ENCODE measurements around the gene UCKL1.
"Not testable (repeated sequence)": the region's sequence is repeated elsewhere in the genome, so short reads cannot be mapped to it uniquely, and the experiment has no call there.

UCKL1 gene

DNA sequence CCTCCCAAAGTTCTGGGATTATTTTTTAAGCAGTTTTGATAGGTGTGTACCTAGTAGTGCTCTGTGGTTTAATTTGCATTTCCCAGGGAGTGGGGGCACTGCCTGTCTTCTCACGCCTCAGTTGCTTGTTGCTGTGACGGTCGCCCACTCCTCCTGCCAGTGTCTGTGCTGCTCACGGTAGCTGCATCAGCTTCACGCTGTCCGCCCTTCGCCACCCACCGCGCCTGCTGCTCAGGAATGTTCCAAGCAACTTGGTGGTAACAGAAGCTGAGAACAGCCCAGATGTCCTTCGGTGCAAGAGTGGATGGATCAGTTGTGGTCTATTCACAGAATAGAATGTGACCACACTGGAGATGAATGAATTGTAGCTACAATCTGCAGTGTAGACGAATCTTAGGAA, 38.4 kb downstream of the UCKL1 start:
- no peak for DNase-seq

DNA sequence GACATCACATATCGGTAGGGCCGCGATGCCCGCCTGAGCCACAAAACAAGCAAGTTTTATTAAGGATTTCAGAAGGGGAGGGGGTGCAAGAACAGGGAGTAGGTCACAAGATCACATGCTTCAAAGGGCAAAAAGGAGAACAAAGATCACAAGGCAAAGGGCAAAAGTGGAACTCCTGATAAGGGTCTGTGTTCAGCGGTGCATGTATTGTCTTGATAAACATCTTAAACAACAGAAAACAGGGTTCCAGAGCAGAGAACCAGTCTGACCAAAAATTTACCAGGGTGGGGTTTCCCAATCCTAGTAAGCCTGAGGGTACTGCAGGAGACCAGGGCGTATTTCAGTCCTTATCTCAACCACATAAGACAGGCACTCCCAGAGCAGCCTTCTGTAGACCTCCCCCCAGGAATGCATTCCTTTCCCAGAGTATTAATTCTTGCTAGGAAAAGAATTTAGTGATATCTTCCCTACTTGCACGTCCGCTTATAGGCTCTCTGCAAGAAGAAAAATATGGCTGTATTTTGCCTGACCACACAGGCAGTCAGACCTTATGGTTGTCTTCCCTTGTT, 39.8 kb downstream of the UCKL1 start:
- DNase-seq: not testable (repeated sequence)

GRCh38 chr20:63915471-63915870, 40.7 kb downstream of the UCKL1 start:
- DNase-seq: no peak

DNA sequence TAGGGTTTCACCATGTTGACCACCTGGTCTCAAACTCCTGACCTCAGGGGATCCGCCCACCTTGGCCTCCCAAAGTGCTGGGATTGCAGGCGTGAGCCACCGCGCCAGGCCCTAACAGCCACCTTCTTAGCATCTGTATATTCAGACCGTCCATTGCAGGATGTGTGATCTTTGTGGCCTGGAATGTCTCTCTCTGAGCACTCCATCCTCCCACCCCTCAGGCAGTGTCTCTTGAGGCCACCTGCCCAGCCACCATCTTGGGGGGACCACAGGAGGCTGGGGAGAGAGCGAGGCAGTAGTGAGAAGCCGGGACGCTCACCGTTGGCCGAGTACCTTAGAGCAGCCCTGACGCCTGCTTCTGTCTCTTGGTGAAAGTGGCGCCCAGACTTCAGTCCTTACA, 42.4 kb downstream of the UCKL1 start:
- DNase-seq: no peak

GRCh38 chr20:63911176-63911575, 45.0 kb downstream of the UCKL1 start:
- no peak for DNase-seq

DNA sequence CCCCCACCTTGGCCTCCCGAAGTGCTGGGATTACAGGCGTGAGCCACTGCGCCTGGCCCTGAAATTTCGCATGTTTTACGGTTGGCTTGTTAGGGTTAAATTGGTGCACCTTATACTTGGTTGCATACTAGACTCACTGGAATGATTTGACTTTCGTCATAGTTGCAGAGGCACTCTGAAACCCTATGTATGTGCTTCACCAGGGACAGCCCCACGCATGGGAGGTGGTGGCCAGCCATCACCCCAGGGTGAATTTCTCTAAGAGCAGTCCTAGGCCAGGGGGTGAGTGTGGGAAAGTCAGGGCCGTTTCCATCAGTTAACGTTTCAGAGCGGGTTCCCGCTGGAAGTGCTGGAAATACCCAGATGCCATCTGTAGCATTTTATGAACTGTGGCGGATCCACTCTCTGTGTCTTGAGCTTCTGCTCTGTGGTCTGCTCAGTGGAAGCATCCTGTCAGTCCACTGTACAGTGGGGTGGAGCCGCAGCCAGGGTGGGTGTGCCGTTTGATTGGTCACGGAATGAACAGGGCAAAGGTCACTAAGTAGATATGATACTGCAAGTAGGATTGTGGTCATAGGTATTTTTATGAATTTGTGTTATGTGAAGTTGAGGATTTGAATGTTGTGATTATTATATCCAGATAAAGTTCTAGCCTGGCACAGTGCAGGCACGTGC, 48.1 kb downstream of the UCKL1 start:
- no peak for DNase-seq

DNA sequence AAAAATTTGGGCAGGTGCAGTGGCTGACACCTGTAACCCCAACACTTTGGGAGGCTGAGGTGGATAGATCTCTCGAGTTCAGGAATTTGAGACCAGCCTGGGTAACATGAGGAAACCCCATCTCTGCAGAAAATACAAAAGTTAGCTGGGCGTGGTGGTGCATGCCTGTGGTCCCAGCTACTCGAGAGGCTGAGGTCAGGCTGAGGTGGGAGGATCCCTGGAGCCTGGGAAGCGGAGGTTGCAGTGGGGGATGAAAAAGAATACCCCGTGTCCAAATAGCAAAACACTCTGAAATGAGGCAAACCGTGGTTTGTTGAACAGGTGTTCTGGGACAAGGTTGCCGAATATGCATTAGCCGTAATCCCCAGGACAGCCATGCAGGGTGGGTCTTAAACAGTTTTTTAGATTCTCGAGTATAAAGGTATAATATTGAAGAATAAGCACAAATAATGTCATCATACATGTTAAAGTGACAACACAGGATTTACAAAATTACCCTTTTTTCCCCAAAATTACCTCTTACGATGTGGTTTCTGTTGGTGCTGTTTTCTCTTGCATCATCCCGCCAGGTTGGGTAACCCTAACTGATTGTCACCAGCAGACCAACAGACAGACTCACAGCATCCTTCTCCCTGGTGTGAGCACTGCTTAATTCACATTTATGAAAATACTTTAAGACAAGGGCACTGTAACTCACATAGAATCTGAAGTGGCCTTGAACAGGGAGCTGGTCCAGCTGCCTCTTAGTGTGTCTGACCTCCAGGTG, 52.2 kb downstream of the UCKL1 start:
- DNase-seq: no peak

GRCh38 chr20:63900413-63900812, 55.8 kb downstream of the UCKL1 start:
- no peak for DNase-seq

DNA sequence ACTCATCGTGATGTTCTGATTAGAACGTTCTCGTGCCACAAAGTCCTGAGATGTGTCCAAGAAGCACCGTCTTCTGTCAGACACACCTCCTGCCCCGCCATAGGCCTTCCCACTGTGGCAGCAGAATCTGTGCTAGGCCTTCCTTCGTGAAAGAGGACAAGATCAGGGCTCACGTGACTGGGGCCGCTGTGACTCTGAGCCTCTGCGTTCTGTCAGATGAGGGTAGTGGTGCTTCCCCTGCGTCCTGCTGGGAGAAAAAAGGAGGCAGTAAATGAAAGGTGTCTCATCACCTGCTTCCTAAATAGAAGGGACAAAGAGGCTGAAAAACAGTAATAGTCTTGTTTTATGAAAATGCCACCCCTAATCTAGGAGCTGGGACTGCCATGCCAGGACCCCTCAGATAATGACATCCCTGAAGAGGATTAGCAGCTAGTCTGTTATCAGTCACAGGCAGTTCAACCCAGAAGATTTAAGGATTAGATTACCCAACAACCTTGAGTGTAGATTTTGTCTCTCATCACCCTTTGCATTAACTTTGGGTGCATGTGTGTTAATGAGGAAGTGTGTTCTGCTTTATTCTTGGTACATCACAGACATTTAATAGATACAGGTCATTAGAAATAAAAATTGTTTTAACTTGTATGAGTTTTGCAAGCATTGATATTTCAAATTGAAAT, 57.2 kb downstream of the UCKL1 start:
- DNase-seq: no peak

GRCh38 chr20:63897978-63898561, 58.1 kb downstream of the UCKL1 start:
- DNase-seq: no peak

- DNase-seq: peak; percentile 82
Observed at GRCh38 chr20:63896264-63897105, 59.7 kb downstream of the UCKL1 start.

- peak; percentile 26 for DNase-seq
Observed at GRCh38 chr20:63895952-63896263, 60.3 kb downstream of the UCKL1 start.

DNA sequence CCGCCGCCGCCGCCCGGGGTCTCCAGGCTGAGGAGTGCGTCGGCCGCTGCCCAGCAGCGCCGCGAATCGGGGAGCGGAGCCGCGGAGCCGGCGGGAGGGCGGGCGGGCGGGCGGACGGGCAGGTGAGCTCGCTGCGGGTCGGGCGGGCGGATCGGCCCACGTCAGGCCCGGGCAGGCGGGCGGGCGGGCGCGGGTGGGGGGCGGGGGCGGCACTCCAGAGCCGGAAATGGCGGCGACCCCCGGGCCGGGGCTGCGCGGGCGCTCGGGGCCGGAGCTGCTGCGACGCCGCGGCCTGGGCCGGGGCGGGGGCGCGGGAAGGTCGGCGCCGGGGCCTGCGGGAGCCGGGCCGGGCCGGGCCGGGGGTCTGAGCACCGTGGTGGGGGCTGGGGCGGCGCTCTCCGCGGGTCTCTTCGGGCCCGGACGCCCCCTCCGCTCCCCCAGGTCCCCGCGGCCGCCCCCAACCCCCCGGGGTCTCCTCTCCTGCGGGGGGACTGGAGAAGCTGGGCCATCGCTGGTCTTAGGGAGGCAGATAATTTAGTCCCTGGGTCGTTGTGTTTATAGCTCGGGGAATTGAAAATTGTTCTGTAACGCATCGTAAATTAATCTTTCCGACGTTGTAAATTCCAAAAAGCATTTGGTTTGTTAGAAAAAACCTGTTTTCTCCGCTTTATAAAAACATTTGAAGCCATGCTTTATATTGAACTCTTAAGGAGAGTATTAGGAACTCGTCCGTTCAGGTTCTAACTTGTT, 60.8 kb downstream of the UCKL1 start:
- DNase-seq: peak; percentile 26

DNA sequence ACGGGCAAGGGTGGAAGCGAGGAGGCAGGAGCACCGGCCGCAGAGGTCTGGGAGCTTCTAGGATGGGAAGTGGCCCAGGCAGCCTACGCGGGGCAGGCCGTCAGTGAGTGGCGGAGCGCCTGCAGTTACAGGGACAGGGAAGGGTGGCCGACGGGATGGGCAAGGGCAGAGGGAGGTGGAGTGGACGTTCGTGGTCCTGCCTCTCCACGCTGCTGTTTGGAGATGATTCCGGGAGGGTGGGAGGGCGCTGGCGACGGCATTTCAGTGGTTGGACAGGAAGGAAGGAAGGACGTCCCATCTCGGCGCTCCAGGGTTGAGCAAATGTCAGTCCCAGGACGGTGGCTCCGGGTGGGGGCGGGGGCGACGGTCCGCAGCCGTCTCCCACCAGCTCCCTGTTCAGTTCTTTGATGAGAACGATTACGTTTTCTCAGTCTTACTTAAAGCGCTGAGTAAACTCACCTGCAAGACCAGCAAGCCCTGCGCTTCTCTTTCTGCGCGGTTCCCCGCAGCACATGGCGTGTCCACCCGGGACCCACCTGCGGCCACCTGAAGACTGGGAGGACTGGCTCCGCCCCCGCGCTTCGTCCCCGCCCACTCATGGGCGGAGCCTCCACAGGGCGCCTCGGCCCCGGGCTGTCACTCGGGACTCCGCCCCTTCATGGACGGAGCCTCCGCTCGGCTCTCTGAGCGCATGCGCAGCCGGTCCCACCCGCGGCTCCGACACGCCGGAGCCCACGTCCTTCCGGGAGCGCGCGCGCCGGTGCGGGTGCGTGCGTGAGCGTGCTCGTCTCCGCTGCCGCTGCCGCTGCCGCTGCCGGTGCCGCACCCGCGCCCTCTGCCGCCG, 61.6 kb downstream of the UCKL1 start, which contains the start of gene DNAJC5:
Gene DNAJC5 (plus strand): TSS at position 769 of the 844 bp plus-strand sequence. CDS start 33,220 bp downstream, outside the sequence.
- peak; percentile 95 for DNase-seq

DNA sequence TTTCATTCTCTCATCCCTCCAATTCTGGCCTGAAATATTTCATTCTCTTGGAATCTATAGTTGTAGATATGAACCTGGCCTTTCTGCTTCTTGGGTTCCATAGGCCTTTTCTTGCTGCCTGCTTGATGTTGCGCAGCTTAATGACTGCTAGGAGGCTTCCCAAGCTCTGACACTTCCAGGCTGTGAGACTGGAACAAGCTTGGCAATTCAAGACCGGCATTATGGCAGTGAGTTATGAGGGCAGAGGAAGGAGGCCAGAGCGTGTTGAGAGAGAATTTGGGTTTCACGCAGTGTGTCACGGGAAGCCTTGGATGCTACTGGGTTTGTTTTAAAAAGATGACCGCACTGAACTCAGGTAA, 62.2 kb downstream of the UCKL1 start:
- DNase-seq: no peak

GRCh38 chr20:63892402-63892801, 63.8 kb downstream of the UCKL1 start:
- no peak for DNase-seq

DNA sequence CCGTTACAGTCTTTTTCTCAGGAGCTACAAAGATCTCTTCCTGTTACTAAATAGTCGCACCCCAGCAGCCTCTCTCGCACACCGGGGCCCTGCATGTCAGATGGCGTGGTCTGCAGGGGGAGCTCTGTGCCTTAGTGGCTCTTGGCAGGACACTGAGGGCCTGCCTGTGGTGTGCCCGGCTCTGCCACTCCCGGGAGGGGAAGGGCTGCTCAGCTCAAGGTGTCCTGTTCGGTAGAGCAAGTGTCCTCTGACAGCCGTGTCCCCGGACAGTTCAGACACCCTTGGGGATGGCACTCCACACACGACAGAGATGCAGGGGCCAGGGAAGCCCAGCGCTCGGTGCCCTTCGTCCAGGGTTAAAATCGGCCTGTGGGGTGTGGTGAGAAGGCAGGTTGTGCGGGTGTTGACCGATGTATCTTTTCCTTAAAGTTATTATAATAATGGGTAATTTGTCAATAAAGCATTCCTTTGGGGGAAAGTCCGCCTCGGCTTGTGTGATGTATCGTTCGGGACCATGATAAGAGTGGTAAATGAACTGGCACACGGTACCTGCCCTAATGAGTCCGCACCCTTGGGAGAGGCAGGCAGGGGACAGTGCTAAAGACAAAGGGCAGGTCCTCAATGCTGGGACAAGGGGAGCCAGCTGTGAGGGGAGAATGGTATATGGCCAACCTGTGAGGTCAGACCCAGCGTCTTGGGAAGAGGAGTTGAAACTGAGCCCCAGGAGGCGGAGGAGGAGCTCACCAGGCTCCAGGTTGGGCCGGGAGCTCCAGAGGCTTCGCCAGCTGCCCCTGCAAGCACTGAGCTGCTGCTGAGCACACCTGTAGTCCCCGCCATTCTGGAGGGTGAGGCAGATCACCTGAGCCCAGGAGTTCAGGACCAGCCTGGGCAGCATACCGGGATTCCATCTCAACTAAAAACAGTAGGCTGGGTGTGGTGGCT, 64.9 kb downstream of the UCKL1 start:
- no peak for DNase-seq

- DNase-seq: no peak
Observed at GRCh38 chr20:63890616-63891015, 65.6 kb downstream of the UCKL1 start.

- no peak for DNase-seq
Observed at GRCh38 chr20:63890201-63890576, 66.0 kb downstream of the UCKL1 start.
